Stimulated activated CD4-positive, alpha-beta T cell treated with anti-CD3 and anti-CD28 coated beads, Interleukin-12 subunit alpha, Interleukin-12 subunit beta, amount 100 ng/mL, for 48 hours (primary cell): ENCODE data around the gene TLCD4.
"Not testable (repeated sequence)": the region's sequence is repeated elsewhere in the genome, so short reads cannot be mapped to it uniquely, and the experiment has no call there.

Experiments
- DNase-seq, 3 donors: peaks; one replicate each; pipeline ENCODE4 v3.0.0-alpha.2; 2020; ENCODE audit warnings: low read depth in 2 of 3, low spot score in 1 of 3

TLCD4 gene, protein sequence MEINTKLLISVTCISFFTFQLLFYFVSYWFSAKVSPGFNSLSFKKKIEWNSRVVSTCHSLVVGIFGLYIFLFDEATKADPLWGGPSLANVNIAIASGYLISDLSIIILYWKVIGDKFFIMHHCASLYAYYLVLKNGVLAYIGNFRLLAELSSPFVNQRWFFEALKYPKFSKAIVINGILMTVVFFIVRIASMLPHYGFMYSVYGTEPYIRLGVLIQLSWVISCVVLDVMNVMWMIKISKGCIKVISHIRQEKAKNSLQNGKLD

DNA sequence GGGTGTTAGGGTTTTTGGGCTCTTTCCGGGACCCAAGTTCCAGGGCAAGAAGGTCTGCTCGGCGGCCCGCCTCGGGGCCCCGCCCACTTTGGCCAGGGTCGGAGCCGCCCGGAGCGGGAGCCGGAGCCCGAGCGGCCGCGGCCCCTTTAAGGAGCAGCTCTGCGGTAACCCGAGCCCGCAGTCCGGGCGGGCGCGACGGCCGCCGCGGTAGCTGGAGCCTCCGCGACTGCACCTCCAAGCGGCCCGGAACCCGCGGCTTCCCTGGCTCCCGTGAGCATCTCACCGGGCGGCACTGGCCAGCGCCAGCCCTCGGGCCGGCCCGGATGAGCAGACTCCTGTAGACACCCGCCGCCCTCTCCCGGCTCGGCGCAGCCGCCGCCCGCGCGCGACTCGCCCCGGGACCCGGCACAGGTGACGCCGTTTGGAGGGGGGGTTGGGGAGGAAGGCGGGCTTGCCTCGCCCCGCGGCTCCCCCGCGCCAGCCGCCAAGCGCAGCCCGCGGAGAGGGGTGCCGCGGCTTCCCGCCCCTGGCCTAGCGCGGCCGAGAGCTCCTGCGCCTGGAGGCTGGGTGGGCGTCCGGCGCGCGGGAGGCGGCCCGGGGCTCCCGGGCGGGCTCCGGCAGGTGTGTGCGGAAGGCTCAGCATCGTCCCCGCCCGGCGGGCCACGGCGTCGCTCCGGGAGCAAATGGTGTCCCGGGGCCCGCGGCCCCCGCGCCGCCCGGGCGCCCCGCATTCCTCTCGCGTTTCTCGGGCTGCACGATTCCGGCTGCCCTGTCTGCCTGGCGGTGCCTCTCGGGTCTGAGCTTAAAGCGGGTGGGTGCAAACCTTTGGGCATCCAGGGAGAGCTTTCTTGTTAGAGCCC is at the start of gene TLCD4:
Gene TLCD4 (plus strand): TSS at position 149 of the 860 bp plus-strand sequence. CDS start 26,547 bp downstream, outside the sequence.
- DNase-seq = peak in 1 of 3 donors; percentile 14

DNA sequence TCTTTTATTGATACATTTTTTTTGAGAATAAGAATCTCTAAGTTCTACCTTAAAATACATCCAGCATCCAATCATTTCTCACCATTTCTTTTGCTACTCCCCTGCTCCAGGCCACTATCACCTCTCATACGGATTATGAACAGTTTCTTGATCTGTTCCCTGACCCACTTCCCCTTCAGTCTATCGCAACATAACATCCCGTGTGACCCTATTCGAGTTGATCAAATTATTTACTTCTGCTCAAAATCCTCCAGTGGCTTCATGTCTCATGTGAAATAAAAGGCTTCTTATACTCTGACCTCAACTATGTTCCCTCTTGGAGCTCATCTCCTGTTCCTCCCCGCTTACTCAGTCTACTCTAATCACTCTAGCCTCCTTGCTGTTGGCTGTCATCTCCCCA is 49.6 kb upstream of the TLCD4 start:
- DNase-seq = no peak

DNA sequence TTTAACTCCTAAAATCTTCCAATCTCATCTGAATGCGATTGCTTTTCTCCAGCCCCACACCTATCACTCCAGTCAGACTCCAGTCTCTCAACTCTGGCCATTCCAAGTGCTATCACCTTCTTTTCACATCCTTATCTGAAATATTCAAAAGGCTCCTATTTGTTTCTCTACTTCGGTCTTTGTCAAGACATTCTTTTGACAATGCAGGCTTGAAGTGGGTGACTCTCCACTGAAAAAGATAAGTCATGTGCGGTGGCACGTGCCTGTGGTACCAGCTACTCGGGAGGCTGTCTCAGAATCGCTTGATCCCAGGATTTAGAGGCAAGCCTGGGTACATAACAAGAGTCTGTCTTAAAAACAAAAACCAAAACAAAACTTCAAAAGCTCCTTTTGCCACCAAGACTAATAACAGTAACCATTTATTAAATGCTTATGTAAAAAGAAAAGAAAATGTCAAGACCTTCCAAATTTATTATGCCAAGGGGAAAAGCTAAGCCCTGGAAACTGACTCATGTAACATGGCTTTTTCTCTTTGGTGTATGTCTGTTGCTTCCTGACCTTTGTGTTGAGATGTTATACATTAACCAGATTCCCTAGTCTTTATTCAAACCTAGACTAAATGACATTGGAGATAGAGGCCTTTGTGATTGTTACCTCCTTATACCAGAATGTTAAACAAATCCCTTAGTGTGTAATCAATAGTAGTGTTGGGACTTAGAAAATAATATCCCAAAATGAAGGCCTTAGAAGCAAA is 48.0 kb upstream of the TLCD4 start:
- no peak for DNase-seq

DNA sequence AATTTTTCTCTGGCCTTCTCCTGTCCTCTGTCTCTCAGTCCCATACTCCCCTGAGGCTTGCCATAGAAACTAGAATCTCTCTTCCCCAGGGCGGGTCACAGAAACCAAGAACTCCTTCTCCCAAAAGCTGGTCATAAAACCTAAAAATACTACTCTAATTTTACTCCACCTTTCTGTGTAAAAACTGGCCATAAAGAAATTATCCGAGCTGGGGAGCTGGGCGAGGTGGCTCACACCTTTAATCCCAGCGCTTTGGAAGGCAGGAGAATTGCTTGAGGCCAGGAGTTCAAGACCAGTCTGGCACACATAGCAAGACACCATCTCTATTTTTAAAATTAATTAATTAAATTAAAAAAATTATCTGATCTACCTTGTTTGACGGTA is 47.5 kb upstream of the TLCD4 start:
- DNase-seq = no peak

DNA sequence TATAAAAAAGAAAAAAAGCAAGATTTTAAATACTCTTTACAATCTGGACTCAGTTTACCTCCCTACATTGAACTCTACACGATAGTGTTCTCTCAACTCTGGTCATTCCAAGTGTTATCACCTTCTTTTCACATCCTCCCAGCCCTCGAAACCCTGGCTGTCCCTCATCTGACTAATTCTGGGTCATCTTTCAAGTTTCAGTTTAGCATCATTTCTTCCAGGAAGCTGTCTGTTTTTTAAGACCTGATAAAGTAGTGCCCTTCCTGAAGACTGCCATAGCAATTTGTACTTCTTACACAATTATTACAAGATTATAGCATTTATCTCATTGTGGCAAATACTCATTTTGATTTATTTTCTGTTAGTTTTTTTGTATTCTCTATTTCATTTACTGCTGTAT is 45.6 kb upstream of the TLCD4 start:
- no peak for DNase-seq

DNA sequence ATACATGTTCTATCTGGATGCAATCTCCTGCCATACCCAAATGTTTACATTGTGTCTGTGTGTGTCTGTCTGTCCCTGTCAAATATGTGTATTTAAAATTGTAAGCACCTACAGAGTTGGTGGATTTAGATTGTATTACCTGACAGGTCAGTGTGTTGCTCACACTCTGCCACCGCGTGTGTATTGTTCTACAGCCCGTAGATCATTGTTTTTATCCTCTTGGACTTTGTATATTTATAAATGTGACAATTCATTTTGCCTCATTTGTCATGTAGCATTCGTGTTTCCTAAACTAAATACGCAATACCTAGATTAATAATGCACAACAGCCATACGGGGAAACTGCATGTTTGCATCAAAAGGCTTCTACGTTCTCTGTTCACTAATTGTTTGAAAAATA is 45.0 kb upstream of the TLCD4 start:
- no peak for DNase-seq

DNA sequence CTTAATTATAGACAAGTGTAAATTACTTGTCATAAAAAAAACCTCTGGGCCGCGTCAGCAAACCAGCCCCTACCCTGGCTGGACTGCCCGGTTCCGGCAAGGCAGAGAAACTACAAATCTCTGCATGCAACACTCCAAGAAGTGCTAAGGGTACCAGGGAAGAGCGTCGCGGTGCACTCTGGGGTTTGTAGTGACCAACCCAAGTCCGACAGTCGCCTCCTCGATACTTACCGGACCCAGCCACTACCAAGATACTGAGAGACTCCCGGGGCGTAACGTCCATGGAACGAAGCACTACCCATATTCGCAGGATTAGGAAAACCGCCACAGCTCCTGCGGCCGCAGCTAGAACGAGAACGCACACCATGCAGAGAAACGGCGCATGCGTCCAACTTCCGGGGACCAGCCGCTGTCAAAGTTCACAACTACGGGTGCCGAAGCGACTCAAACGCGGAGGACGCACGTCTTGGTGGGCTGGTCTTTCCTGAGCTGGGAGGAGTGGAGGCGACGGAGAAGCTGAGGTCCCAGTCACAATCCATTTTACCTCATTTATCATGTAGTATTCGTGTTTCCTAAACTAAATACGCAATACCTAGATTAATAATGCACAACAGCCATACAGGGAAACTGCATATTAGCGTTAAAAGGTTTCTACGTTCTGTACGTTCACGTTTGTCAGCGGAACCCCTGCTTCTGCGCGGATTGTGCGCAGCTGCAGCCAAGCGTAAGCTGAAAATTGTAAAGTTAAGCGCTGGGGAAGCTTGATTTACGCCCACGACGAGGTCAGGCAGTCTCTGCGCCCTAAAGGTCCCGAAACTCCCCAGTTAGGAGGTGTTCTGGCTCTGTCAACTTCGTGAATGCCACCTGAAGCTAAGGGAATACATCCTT is 44.4 kb upstream of the TLCD4 start, which contains the start of gene ALG14:
Gene ALG14 (minus strand): TSS at position 420 of the 888 bp plus-strand sequence. CDS start 53 bp downstream, at position 367.
- DNase-seq = peak; percentile 81 to 89 (median 88)

DNA sequence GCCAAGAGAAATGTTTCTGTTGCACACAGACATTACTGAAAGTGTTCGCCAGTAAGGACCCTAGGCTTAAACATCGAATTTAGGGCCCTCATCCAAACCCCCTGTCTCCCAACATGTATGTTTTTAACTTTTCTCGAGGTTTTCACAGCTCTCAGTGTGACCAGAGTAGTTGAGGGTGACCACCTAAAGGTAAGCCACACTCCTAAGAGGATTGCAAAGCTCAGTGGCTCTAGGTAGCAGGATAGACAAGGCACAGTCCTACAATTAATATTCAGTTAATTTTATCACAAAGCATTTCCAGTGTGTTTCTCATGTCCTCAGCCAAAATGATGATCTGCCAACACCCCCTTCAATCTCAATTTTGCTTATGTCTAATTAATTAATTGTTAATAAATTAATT is 43.7 kb upstream of the TLCD4 start:
- DNase-seq = no peak

DNA sequence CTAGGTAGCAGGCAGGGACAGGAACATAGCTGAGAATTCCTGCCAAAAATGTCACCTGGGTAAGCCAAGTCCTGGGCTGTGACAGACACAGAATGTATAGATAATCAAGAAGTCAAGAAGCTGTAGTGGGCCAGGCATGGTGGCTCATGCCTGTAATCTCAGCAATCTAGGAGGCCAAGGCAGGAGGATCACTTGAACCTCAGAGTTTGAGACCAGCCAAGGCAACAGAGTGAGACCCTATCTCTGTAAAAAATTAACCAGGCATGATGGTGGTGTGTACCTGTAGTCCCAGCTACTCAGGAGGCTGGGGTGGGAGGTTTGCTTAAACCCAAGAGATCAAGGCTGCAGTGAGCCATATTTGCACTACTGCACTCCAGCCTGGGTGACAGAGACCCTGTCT is 41.1 kb upstream of the TLCD4 start:
- no peak for DNase-seq

DNA sequence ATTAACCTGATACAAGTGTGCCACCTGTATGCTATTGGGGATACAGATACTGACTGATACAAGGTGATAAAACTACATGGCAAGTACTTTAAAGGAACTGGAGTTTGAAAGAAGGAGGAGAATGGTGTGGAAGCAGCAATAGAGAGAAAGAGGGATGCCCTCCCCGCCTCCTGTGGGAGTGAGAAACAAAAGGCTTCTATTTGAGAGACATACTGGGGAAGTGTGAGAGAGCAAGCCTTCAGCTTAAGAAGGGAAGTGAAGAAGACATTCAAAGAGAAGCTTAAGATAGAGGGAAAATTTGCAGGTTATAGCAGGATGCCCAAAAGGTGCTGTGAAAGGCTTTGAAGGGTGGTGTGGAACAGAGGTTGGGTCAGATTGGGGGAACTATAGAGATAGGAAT is 36.7 kb upstream of the TLCD4 start:
- no peak for DNase-seq

DNA sequence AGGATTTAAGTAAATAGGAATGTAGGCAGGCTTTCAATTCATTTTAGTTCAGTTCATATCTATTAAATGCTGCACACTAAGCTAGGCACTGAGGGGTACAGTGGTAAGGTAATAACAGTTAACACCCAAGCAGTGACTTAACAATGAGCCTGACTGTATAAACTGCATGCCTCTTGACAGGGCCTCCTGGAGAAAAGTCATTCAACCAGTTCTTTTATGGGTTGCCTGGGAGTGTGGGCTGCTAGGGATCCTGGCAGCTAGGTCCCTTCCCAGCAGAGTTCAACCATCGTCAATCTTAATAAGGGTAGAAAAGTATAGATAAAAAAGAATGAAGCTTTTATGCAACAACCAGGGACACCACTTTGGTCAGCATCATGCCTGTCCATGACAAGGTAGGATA is 36.3 kb upstream of the TLCD4 start:
- DNase-seq = no peak

DNA sequence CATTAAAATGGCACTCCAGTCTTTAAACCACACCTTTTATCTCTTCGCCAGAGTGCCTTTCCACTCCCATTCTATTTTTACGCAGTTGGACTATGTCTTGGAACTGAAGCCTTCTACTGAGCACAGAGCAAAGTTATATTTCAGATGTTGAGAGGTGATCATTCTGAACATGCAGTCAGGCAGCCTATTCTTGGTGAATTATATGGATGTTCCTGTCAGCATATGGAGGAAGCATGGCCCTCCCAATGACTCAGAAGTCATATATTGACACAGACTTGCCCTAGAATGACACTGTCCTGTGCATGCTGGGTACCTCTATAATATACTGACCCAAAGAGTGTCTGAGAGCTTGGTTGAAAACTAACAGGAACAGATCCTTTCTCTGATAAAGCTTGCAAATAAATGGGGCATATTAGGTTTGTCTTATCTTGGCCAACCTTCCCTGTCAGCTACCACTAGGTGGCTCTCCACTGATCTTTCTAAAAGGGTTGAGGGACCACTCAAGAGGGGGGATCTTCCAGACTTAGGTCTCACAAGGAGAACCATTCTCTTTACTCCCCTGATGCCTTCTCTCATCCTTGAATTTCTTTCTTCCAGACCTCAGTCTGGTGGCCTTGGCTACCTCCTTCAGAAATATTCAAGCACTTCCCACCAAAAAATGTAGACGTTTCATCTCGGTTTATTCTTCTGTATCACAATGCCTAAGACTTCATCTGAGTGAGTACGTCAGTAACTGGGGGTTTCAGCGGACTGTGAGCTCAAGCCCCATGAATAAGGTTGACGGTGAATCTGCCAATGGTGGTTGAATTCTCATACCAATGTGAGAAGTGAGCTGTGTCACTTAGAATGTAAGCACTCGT is 32.6 kb upstream of the TLCD4 start:
- DNase-seq = no peak

DNA sequence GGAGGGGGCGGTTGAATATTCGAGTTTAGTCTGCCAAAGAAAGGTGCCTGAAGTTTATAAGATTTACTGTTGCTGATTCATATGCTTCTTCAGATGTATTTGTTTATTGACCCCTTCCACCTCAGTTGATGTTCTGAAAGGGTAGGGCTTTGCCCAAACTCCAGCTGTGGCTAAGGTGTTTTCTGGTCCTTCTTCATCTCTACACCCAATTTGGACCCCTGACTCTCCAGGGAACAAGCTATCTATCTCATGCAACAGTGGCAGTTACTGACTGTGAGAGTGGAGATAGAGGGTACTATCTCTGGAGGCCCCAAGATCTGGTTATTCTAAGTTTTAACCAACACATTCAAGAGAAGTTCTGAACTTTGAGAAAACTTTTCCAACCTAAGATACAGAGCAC is 31.8 kb upstream of the TLCD4 start:
- no peak for DNase-seq

DNA sequence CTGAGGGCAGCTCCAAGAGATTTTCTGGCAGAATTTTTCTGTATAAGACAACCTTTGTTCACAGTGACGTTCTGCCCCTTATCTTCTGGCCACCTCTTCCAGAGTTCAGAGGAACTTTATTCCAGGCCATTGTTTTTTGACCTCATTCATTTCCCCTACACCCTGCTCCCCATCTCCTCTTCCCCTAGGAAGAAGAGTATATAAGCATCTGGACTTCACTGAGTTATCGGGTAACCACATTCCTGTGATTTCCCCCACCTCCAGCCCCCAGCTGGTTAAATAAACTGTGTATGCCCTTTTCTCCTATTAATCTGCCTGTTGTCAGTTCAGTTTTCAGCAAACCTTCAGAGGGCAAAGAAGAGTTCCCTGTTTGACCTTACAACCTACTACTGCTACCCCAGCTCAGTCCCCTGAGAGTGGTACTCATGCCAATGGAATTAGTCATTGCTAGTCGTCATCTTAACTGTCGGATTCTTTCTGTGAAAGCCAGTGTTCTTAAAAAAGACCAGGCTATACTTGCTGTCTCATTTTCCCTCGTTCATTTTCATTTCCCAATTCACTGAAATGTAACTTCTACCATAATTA is 30.1 kb upstream of the TLCD4 start:
- no peak for DNase-seq

DNA sequence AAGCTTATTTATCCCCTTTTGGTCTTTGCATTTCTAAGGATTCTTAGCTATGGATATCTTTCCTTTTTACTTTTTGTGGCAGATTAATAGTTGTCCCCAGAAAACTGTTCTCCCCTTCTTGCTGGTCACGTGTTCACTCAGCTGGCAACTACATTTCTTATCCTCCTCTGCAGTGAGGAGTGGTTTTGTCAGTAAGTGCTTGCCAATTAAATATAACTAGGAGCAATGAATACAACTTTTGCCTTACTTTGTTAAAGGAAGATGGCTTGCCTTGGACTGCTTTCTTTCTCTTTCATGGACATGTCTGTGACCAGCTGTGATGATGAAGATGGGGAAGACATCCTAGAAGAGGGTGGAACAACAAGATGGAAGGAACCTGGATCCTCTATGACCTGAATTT is 28.9 kb upstream of the TLCD4 start:
- no peak for DNase-seq

DNA sequence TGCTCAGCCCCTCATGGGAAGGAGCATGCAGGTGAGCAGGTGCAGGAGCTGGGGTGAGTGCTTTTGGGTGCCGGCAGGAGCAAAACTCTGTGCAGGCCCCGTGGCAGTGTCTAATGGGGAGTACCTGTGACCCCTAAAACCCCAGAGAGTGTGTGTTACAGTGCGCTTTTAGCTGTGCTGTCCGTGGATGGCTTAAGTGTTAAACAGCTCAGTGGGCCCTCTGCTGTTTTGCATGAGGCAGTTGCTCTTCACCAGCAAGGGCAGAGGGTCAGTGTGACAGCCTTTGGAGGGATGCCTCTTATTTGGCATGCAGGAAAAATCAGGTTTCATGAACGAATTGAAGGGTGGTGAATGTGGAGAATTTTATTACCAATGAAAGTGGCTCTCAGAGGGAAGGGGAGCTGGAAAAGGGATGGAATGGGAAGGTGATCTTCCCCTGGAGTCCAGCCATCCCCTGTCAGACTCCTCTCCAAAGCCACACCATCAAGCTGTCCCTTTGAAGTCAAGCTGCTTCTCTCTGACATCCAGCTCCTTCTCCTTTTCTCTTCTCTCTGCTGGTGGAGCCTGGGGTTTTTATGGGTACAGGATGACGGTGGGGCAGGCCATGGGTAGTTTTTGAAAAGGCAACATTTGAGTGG is 27.4 kb upstream of the TLCD4 start:
- no peak for DNase-seq

DNA sequence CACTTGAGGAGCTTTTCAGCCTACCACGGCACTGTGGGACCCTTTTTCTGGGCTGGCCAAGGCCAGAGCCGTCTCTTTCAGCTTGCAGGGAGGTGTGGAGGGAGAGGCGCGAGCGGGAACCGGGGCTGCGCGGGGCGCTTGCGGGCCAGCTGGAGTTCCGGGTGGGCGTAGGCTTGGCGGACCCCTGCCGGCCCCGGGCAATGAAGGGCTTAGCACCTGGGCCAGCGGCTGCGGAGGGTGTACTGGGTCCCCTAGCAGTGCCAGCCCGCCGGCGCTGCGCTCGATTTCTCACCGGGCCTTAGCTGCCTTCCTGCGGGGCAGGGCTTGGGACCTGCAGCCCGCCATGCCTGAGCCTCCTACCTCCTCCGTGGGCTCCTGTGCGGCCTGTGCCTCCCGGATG is 25.9 kb upstream of the TLCD4 start:
- not testable (repeated sequence) for DNase-seq

DNA sequence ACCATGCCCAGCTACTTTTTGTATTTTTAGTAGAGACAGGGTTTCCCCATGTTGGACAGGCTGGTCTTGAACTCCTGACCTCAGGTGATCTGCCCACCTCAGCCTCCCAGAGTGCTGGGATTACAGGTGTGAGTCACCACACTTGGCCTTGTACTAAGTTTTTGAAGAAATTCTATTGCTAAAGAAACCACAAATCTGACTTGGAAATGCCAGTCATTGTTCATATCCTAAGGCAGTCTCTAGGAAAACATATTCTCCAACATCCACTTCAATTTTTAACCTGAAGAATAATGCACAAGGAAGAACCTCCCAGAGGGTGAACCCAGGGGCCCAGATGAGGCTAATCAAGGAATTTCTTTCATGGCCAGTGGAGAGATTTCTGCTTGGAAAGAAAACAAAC is 24.3 kb upstream of the TLCD4 start:
- DNase-seq = not testable (repeated sequence)

DNA sequence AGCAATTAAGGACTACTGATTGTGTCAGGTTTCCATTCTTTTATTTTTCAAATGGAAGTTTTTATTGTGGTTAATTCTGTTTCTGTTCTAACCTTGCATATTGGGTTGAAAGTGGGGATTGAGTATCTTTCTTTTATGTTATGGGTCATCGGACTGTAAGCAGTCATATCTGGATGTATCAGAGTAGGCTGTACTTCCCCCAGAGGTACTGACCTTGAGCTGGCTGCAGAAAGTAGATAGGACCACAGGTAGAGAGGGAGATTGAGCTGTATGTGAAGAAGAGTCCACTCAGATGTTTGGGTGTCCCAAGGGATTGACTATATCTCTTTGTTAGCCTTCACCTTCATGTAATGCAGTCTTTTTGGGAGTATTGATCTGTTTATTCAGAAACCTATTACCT is 23.9 kb upstream of the TLCD4 start:
- no peak for DNase-seq
